ENCODE data around the gene QTRT2.

- no peak for TF ChIP-seq FOSL1 (IDR thresholded peaks at IDR 0.05; ENCODE audit: low read depth)
- TF ChIP-seq JUND (IDR thresholded peaks at IDR 0.05): no peak
- TF ChIP-seq ATF3 (IDR thresholded peaks at IDR 0.05): no peak
- TF ChIP-seq CTCF (IDR thresholded peaks at IDR 0.05 in 2 of 3, conservative IDR thresholded peaks at IDR 0.05 in 1 of 3; ENCODE audit: borderline replicate concordance in 1 of 3, insufficient read depth in 1 of 3, low read depth in 2 of 3, low read length in 2 of 3): no peak
Measured at GRCh38 chr3:114033721-114034120, 22.8 kb upstream of the QTRT2 start.
